ENCODE measurements around the gene STAT5B. TPM values are rescaled to one million over a fixed set of nuclear protein-coding genes. Genes with fewer than 3 reads are reported as not detected.

The STAT5B gene
- polyA plus RNA-seq, 1 donor: 54.4 TPM

DNA sequence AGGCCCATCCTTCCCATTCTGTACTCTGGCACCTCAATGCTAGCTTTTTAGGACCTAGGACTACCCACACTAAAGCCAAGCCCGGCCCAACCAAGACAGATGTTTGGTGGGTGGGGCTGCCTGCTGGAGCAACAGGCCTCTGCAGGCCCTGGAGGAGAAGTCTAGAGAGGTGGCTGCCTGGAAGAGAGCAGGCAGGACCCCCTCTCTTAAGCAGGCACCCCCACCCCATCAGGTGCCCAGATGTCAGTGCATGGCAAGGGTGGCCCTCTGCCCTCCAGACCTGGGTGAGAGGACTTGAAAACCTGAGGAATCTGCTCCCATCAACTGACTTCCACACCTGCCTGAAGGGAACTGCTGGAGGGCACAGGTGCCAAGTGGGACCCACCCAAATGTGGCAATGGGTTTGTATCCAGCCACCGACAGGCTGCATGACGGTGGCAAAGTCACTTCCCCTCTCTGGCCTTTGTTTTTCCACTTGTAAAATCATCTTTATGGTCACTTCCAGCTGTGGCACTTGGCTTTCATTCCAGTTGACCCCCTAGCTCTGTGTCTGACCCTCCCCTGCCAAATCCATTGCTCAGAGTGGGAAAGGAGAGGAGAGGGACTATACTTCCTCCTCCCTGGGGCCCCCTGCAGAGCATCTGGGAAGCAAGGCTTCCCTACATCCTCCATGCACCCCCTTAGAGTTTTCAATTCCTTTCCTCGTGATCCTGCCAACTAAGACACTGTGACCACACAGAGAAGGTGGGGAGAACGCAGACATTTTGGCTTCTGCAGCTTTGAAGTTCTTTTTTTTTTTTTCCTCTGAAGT lies 10.4 kb upstream of the STAT5B start:
- DNase-seq: no peak

DNA sequence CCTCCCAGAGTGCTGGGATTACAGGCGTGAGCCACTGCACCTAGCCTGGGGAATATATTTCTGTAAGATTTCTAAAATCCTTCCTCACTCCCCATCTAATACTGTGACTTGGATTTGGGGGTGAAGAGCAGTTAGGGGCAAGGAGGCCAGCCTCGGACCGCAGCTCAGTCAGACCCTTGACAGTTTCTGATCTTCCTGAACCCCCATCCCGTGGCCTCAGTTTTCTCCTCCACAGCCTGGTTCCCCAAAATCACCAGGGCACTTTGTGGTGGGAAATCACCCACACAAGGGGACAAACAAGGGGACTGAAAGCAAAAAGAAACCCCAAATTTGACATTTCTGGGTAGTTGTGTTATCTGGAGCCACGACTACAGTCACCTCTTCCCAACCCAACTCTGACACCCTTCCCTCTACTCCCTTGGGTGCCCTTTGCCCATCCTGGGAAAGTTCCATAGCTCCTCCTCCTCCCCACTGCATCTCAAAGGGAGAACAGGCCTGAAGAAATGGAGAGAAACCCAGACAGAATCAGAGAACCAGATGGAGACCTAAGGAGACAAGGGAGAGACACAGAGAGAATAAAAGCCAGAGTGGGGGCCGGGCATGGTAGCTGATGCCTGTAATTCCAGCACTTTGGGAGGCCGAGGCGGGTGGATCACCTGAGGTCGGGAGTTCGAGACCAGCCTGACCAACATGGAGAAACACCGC lies 9.3 kb upstream of the STAT5B start:
- DNase-seq: no peak

DNA sequence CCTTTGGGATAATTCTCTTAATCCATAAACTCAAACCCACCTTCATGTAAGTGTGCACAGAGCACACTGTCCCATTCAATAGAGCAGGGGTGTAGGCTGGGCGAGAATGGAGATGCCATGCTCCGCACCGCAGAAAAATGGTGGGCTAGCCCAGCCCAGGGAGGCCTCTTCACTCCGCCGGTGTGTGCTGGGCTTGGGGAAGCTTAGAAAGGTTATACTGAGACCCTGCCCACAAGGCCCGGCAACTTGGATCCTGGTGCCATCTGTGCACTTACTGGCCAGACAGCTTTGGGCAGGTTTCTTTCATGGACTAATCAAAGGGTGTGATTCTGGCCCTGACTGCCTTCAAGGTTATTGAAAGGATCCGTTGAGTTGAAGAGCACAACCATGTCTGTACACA lies 8.4 kb upstream of the STAT5B start:
- DNase-seq: no peak

DNA sequence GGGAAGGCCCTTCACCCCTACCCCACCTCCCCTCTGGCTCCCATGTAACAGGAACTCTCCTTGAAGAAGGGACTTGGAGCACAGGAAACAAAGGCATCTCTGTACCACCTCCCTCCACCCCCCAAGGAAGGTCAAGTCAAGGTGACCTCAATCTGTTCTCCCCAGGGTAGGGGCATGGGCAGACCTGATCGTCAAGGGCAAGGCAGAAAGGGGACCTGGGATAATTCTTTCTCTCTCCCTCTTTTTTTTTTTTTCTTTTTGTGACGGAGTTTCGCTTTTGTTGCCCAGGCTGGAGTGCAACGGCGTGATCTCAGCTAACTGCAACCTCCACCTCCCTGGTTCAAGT lies 7.8 kb upstream of the STAT5B start:
- no peak for DNase-seq

DNA sequence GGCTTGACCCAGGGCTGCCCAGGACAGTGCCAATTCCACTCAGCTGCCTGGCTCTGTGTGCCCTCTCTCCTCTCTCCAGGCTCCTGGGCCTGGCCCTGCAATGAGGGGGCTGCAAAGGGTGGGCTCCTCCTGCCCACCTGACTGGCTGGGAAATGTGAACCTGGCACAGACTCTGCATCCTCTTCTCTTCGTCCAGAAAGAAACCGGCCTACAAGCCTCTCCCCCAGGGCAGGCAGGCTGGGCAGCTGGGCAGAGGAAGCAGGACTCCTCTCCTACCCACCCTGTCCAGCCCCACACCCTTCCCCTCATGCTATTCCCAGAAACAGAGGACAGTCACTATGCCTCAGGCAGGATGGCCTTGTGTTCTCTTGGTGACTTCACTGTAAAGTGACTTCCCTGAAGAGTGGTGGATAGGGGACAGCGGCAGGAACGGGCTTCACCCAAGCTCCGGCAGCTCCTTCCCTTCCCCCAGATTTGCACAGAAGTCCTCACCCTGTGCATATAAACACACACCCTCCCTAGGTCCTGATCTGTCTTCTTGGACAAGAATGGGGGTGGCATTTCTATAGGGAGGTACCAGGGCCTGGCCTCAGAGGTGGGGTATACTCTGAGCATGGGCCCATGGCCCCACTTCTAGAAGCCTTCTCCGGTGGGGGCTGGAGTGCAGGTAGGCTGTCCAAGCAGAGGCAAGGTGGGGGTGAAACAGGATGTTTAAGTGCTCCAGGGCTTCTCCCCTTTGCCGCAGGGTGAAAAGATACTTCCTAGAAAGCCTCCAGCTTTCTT lies 7.2 kb upstream of the STAT5B start:
- no peak for DNase-seq

DNA sequence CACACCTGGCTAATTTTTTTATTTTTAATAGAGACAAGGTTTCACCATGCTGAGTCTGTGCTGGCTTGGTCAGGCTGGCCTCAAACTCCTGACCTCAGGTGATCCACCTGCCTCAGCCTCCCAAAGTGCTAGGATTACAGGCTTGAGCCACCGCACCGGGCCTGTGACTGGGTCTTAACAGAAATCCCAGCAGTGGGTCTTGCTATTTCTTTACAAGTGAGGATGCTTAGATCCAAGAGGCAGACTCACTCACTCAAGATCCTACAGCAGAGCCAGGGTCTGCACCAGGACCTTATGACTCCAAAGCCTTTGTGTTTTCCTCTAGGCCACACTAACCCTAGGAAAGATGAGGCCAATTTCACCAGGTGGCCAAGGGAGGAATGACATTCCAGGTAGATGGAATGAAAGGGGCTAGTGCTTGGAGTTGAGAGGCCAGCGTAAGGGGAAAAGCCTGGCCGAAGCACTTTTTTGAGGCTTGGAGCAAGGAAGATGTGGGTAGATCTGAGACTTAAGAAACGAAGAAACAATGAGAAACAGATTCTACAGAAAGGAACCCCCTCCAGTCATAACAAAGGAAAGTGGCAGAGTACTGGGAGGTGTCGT lies 6.4 kb upstream of the STAT5B start:
- DNase-seq: no peak

DNA sequence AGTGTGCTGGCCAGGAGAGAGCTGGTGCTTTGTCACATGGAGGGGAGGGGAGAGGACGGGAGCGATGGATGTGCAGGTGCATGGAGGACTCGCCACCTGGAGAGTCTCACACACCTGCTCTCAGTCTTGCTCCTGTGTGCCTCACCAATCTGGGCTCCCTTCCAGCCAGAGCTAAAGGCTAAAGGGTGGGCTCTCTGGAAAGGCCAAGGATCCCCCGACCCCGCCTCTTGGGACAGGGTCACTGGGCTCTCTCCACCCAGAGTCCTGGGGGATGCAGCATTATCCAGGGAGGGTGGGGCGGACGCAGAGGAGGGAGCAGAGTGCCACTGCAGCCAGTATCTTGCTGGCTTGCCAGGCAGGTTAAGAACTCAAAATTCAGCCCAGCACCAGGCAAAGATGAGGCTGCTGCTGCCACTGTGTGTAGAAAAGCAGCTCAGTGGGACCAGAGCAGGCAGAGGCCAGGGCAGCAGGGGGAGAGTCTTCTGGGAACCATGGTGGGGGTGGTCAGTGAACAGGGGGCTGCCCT lies 5.4 kb upstream of the STAT5B start:
- no peak for DNase-seq

DNA sequence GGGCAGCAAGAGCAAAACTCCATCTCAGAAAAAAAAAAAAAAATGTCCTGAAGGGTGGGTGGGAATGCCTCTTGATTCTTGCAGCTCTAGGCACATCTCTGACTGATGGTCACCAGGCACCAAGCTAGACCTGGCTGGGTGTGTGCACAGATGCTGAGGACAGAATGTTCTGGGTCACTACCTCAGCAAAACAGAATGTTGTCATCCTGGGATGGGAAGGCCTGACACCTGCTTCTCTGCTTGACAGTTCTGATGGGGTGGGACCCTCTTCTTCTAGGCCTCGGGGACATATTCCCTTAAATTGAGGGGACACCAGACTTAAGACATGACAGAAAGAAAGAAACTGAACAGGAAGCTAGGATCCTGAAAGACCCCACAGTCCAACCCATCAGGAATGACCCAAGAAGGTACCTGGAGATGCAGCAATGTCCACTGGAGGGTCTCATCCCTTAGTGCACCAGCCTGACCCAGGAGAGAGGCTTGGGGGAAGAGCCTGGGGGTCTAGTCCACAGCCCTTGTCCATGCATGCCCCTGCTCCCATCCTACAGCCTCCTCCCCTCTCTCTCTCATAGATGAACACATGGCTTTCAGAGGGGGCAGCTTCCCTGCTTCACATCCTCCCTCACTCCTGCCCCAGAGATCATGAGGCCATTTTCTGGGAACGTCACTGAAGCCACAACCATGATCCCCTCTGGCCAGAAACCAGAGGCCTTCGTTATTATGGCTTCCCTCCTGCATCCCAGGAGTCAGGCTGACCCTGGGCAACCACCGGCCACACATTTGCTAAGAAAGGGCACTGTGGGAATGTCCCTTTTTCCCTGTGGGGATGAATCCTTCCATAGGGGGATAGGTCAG lies 3.8 kb upstream of the STAT5B start:
- no peak for DNase-seq

DNA sequence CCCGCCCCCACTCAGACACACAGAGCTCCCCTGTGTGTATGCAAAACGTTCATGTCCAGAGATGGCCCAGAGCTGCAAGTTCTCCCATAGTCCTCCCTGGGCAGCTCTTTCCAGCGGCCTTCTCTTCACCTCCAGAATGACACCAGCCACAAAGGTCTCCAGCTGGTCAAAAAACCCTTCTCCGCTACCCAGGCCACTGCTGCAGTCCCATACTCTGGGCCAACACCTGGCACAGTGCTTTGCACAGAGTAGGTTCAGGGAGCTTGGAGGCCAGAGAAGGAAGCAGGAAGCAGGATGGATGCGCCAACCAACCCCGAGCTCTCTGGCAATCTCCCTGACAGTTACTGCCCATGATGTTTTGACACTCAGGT lies 1.1 kb upstream of the STAT5B start:
- DNase-seq: no peak

DNA sequence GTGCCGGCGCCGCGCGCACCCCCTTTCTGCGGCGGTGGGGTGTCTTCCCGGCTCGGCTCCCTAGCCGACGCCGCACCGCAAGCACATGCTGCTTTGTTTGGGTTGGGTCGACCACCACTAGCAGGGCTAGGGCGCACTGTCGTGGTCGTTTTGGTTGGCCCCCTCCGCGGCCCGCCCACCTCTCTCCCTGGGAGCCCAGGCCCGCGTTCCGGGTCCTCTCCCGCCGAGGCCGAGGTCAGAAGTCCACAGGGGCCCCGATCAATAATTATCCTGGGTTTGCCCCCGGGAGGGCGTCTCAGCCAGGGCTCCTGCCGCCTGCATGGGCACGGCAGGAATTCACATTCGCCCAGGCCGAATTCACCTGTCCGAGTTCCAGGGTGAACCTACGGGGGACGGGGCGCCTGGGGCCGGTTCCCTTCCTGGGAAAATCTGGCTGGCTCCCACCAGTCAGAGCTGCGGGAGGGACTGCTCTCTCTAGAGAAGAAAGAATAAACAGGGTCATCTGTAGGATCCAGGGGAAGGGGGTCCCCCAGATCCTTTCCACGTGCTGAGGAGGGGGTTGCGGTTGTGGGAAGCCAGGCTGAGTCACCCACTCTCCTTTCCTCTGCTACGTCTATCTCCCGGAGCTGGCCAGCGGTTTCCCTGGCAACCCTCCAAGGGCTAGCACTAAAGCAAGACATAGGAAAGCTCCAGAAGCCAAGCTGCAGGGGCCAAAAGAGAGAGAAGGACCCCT lies 584 bp upstream of the STAT5B start:
- DNase-seq: peak; percentile 52

DNA sequence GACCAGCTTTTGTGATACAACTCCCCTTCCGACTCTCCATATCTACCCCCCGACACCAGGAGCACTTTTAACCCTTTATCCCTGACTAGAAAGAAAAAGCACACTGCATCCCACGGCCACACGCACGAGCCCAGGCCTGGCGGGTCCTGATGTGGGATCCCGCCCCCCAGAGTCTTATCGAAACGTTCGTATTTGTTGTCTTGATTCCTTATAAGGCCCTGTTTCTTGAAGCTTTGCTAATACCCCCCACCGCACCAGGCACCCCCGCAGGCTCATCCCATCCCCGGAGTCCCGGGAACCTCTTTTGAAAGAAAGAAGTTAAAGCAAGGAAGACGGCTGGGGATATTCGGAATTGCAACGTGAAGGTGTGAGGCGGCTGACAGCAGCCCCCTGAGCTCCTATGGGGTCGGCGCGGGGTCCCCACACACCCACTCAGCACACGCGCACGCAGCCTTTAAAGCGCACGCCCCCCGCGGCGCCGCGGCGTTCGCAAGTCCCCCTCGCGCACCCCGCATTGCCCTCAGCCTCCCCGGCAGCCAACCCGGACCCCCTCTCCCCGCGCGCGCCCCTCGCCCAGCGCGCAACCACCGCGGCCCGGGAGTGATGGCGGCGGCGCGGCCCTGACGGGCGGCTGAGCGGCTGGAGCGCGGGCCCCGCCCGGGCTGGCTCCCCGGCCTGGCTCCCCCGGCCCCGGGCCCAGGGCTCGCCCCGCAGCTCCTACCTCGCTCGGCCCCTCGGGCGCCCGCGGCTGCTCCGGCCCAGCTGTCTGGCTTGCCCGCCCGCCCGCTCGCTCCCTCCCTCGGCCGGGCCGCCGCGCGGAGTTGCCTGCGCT lies 448 bp downstream of the STAT5B start:
- DNase-seq: peak; percentile 44

DNA sequence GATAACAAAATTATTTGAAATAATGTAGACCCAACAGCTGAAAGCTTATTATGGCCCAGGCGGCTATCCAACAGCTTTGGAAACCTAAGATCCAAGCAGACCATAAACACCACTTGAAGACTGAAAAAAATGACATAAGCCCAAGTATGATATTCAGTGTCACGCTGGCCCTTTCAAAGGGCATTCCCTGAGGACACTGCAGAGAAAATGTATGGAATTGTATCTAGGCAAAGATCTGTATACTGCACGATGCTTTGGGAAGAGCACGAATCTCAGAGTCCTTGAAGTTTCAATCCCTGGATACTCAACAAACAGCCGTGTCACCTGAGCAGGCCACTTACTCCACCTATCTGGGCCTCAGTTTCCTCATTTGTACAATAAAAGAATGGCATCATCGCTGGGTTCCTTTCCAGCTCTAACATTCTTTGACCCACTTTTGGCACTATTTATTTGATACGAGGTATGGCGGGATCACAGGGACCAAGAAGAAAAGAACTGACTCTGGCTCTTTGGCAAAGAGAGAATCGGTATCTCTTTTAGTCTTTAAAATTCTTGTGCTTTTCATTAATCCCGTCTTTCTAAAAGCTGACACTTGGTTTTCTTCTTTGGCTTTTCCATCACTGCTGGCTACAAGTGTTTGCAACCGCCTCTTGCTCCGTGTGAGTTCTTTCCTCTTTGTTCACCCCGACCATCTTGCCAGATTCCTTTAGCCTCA lies 1.2 kb downstream of the STAT5B start:
- no peak for DNase-seq

DNA sequence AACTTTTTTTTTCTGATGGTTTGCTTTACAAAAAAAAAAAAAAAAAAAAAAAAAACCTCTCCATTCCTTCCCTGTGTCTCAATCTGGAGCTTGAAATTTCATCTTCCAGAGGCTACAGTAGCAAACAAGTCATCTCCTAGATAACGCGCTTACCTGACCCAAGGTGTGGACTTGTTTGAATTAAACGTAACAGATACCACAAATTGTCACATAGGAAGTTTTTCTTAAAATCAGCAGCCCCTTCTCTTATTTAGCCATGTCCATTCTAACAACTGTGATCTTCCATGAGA lies 2.0 kb downstream of the STAT5B start:
- no peak for DNase-seq

DNA sequence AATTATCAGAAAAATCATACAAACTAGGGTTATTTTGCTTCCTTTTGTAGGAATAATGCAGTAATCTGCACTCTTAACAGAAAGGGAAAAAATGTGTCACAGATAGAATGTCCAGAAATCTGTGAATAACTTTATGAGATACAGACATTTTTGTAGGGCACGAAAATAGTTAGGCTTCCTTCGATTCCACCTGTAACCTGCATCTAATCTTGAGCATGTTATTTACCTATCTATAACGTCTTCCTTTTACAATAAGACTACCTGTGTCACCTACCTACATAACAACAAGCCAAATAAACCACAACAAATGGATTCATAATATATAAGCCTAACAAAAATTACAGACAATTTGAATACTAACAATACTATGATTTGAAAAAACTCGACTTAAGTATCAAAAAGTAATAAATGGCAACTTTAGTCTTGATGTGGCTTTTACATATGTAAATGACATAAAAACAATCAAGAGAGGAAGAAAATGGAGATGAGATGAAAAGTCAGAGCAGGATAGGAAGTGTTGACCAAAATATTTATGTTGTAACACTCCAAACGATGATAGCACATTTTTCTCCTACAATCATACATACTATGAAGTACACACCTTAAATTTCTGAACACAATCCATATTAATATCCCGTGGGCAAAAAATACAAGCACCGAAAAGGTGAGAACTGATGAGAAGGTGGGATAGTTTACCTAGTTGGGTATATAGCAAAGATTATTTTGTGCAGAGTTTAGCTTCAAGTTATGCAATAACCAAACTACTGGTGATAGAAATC lies 2.5 kb downstream of the STAT5B start:
- no peak for DNase-seq

DNA sequence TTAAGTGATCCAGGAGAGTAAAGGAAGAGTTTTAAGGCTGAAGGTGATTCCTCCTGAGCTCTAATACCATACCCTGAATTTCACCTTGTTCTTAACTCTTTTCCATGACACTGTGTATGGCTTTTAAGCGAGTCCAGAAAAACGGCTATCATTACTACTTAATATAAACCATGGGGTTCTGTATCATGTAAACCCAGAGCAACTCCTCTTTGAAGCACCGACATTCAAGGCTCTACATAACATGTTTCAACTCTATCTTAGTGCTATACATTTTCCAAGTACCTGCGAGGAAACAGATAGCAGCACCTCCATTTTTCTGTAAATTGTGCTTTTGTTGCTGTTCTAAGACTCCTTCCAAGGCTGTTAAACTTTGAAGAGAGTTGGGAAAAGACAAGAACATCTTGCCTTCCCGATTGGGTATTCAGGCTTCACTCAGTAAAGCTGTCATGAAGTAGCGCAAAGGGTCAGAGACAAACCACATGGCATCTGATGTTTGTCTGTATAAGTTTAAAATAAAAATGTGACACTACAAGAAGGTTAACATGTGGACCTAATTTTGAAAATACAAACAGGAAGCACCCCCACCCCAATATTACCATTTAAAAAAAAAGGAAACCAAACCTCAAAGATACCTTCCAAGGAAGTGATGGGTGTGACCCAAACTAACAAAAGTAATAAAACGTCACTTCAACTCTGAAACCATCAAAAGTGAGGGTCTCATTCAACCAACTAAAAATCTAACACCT lies 3.9 kb downstream of the STAT5B start:
- DNase-seq: no peak

DNA sequence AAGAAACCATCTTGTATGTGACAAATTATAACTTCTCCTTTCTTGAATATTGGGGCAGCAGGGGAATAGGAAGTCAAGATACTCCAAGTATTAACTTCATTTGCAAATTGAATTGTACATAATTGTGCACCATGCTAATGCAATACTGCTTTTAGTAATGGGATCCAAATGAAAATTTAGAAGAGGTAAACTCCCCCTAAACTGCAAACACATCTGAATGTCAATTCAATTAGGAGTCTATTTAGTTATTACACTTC lies 4.5 kb downstream of the STAT5B start:
- DNase-seq: no peak

DNA sequence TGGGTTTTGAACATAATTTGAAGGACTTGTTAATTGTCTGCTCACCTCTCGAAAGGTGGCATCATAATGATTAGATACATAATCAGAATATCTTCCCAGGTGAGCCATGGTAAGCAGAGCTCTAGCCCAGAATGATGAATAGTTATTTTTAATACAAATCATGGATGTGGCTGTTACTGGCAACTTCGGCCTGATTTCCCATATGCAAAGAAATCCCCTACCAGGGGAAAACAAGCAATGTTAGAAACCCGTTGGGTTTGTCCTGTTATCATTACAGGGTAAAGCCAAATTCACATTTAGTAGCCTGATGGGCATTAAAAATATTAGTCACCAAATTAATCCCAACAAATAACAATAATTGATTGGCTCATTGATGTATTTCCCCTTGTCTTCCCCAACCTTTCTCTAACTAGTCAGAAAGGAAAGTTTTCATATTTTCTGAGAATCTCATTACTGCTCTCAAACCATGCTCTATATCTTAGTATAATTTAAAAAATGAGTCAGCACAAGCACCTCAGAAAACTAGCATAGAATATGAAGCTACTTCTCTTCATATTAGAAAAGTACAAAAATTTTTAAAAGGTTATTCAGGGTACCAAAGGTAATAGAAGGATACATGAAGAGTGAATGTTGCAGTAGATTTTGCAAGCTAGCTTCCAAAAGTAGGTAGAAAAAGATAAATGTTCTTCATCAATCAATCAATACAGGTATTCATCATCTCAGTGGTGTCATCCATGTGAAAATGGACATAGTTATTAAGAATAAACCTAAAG lies 5.0 kb downstream of the STAT5B start:
- DNase-seq: no peak
